Measurements from ENCODE around the gene CUX1.

- no peak for TF ChIP-seq CTCF (IDR thresholded peaks at IDR 0.05; ENCODE audit: insufficient read depth, low read depth, low read length)
- TF ChIP-seq EZH2 (IDR thresholded peaks at IDR 0.05; ENCODE audit: insufficient read depth, low read length), result no peak
These were observed 106.7 kb downstream of the CUX1 start for GRCh38 chr7:101924171-101924570.

Measured in astrocyte (in vitro differentiated cells and primary cell).